SKM-1 treated with dmso at 0.1 percent for 144 hours (cell line): ENCODE results near the gene PRXL2C.
"Not testable (repeated sequence)": the region's sequence is repeated elsewhere in the genome, so short reads cannot be mapped to it uniquely, and the experiment has no call there.

Experiments
- DNase-seq: peaks from one replicate; lab custom pipeline; 2025; ENCODE audit not compliant: unreplicated experiment; lab: John Stamatoyannopoulos, UW

The PRXL2C gene

DNA sequence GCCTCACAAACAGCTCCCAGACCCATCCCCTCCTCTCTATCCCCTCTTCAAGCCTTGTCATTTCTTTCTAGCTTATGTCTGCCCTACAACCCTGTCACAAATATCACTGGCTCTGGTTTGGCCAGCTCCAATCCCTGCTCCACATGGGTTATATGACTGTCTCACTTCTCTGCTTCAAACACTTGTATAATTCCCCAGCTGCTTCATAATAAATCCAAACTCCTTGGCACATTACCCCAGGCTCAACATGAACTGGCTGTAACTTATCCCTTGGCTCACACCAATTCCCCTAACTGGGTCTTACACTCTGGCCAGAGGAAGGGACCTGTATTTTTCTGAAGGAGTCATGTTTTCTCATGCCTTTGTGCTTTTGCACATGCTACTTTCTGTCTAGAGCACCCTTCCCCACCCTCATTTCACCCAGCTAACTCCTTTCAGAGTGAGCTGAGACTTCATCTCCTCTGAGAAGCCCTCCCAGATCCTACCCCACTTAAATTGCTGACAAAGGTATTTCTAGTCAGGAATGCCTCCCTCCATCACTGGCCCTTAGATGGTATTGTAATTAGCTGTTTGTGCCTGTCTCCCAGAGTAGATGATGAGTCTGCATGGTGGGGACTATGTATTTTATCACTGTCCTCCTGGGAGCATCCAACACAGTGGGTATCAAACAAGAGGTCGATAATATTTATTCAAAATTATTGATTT lies 5.3 kb downstream of the PRXL2C start:
- no peak for DNase-seq

DNA sequence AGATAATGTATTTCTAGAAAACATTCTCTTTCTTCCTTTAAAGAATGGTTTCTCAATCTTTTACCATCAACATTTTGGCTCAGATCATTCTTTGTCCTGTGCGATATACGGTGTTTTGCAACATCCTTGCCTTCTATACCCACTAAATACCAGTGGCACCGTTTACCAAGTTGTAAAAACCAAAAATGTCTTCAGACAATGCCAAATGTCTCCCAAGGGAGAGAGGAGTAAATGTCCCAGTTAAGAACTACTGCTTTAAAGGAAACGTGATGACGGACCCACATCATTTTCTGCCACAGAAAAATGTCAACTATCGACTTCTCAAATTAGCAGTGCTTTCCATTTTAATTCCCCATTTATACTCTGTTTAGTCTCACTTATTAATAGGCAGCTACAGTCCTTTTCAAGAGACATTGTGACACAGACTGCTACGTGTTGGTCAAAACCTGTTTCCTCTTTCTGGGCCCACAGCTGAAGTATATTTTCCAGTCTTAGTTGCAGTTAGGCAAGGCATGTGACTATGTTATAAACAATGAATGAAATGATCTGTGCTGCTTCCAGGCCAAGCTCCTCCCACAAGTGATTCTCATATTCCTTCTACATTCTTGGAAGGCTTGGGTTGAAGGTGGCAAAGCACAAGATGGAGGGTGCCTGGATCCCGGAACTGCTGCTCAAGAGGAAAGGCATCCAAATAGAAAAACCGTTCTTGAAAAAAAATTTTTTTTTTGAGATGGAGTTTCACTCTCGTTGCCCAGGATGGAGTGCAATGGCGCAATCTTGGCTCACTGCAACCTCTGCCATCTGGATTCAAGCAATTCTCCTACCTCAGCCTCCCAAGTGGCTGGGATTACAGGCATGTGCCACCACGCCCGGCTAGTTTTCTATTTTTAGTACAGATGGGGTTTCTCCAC lies 8.8 kb downstream of the PRXL2C start:
- DNase-seq = peak; percentile 71

DNA sequence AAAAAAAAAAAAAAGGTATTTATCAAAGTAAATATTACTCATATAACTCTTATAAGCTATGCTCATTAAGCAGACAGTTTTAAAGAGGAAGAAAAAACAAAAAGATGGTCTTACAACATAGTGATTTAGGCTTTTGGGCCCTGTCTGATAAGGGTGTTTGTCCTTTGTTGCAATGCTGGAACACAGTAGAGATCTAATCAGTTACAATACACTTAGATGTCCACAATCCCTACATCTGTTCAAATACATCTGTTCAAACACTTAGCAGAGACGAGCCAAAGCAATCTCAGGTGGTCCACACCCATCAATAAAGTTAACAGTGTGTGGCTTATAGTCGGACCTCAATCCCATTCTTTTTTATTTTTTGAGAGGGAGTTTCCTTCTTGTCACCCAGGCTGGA lies 11.0 kb downstream of the PRXL2C start:
- DNase-seq = no peak

DNA sequence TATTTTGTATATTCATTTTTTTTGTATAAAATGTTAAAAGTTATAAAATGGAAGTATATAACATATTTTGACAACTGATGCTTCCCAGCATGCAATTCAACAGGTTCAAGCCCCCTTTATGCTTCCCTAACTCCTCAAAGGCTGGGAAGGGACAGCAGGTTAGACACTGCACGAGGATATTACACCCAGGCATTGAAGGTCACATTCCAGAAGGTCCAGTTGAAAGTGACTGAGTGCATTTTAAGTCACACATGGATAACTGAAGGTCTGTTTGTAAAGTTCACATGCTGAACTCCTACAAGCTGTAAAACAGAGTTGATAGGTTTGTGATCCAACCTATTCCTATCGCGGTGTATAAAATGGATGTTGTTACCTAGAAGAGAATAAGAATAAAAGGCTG lies 13.6 kb downstream of the PRXL2C start:
- DNase-seq = no peak

DNA sequence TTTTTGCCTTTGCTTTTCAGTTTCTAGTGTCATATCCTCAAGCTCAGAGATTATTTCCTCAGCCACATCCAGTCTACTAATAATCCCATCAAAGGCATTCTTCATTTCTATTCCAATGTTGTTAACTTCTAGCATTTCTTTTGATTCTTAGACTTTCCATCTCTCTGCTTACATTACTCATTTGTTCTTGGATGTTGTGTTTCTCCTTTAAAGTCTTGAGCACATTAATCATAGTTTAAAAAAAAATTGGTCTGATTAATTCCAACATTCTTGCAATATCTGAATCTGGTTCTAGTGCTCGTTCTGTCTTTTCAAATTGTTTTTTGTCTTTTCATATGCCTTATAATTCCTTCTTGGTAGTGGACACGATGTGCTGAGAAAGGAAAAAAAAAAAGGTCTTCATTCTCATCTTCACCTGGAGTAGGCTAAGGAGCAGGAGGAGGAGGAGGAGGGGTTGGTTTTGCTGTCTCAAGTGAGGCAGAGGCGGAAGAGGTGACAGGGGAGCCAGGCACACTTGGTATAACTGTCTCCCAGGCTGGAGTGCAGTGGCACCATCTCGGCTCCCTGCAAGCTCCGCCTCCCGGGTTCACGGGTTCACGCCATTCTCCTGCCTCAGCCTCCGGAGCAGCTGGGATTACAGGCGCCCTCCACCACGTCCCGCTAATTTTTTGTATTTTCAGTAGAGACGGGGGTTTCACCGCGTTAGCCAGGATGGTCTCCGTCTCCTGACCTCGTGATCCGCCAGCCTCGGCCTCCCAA lies 16.3 kb downstream of the PRXL2C start:
- no peak for DNase-seq

DNA sequence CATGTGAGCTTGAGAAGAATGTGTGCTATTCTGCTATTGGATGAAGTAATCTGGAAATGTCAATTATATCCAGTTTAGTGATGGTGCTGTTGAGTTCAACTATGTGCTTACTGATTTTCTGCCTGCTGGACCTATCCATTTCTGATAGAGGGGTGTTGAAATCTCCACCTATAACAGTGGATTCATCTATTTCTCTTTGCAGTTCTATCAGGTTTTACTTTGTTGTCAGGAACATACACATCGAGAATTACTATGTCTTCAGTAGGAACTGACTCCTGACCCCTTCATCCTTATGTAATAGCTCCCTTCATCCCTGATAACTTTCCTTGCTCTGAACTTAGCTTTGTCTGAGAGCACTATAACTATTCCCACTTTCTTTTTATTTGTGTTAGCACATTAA lies 18.7 kb downstream of the PRXL2C start:
- no peak for DNase-seq

DNA sequence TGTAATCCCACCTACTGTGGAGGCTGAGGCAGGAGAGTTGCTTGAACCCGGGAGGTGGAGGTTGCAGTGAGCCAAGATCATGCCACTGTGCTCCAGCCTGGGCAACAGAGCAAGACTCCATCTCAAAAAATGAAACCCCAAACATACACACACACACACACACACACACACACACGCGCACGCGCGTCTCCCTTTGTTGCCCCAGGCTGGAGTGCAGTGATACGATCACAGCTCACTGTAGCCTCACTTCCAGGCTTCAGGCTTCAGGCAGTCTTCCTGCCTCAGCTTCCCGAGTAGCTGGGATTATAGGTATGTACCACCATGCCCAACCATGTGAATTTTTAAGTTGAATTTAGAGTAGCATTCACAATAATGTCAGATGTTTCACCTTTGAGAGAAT lies 21.5 kb downstream of the PRXL2C start:
- not testable (repeated sequence) for DNase-seq

DNA sequence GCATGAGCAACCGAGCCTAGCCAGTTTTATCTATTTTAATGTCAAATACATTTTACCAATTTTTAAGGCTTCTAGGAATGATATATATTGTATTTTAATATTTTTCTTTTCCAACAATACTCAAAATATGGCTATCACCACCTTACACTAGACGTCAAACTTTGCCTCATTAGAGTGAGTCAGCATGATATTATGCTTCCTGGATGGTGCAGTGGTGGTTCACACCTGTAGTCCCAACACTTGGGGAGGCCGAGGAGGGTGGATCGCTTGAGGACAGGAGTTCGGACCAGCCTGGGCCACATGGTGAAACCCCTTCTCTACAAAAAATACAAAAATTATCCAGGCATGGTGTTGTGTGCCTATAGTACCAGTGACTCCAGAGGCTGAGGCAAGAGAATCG lies 28.2 kb downstream of the PRXL2C start:
- DNase-seq = no peak

DNA sequence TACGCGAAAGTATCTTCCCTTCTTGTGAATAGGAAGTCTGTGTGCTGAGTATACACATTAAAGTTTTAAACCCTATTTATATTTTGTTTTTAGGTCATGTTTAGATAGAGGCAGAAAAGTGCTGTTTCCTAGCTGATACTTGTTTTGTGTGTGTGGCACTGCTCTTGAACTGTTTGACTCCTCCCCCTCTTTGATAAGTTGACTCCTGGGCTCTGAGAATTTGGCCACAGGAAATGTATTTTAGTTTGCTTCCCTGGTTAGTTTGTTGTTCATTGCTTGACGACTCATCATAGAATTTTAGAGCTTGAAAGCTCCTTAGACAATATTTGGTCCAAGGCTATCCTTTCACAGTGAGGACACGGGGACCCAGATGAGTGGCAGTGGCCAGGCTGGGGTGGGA lies 33.5 kb downstream of the PRXL2C start:
- DNase-seq = no peak

DNA sequence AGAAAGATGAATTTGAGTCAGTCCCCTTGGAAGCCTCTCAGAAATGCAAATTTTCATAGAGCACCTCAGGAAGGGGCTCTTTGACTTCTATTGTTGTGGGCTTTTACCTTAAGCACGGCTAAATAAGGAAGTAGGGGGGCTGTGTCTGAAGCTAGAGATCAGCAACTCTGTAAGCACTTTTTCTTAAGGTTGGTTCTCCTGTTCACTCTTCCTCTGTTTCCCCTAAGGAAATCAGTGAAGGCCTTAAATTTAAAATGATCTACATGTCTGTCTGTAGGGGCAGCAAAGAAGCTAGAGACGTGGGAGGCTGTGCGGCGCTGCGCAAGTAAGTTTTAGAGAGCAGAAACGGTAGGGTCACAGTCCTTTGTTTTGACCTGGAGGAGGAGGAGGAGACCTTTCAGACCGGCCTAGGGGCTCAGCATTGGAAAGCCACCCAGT lies 34.3 kb downstream of the PRXL2C start:
- DNase-seq = no peak

DNA sequence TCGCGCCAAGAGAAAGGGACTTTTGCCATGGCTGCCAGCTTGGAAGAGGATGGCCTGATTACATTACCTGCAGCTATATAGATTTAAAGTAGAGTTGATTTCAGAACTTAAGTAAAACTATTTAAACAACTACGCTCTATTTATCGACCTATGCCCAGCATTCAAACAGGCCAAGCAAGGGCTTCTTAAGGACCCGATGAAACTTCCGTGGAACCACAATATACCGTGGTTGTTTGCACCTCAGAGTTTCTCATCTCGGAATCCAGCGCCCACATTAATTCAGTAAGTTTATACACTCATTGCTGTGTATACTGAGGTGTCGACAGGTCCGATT lies 35.0 kb downstream of the PRXL2C start:
- DNase-seq = no peak

DNA sequence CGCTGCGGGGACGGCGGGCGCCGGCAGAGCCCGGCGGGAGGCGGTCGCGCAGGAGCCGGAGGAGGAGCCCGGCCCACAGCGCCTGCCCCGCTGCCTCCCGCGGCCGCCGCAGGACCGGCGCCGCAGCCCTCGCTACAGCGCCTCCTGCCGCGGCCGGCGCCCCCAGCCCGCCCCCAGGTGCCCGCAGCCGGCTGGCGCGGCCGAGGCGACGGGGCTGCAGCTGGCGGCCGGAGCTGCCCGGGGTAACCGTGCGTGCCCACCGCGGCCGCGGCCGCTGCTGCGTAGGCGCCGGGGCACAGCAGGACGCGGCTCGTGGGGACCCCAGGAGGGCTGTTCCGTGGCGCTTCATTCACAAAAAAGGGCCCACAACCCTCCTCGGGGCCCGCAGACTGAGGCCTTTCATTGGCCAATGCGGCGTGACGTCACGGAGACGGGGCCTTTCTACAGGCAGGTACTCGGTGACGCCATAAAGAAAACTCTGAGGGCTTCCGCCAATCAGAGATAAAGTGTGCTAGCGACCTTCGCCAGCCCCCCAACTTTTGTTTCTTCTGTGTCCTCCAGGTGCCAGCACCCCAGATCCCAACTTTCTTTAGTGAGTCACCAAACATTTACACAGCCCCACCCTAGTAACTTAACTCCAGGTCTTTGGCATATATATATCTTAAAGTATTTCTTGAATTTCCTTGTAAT lies 35.5 kb downstream of the PRXL2C start, which contains the start of gene CDC14B:
Gene CDC14B (minus strand): TSS at position 353 of the 690 bp plus-strand sequence. CDS start 465 bp downstream, outside the sequence.
- peak; percentile 40 for DNase-seq

DNA sequence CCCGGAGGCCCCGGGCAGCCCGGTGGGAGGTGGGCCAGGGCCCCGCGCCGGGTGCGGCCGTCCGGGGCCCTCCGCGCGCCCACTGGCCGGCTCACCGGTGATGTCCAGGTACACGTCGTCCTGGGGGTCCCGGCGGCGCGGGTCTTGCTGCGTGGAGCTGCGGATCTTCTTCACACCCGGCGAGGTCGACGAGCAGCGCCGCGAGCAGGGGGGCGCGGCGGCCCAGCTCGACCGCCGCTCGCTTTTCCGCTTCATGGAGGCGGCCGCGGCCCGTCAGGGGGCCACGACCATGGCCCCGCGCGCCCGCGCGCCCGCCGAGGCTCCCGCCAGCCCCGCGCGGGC lies 36.0 kb downstream of the PRXL2C start:
- no peak for DNase-seq

DNA sequence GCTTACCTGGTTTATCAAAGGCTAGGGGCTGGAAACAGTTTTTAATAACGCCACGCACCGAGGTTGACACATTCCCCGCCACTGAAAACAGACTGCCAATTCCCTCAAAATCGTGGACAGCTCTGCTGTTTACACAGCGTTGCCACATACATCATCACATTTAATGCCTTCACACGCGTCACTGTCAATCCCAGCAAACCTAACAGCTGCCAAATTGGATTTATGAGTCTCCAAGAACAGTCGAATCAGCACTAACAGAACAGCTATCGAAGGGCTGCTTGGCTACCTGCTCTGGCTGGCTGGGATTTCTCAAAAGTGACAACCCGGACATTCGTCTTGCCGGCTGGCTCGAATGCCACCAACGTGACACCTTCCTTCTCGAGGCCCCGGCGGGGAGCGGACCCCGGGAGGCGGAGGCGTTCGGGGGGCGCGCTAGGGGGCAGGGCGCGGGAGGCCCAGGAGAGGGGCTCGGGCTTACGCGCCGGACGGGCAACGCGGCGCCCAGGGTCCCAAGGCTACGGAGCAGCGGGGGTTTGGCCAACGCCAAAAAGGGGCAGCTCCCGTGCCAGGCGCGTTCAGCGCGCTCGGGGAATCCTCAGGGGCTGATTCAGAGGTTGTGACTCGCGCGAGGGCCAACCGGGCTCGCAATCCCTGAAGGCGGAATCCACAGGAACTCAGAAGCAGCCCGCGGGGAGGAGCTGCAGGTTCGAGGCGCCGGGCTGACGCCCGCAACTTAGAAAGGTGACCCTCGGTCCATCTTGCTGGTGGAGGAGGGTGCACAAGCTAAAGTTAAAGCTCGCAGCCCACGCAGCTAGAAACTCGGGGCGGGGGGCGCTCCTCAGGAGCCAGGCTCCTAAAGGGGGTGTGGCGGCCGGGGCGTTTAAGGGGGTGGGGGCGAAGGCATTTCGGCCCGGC lies 36.7 kb downstream of the PRXL2C start:
- DNase-seq = no peak

DNA sequence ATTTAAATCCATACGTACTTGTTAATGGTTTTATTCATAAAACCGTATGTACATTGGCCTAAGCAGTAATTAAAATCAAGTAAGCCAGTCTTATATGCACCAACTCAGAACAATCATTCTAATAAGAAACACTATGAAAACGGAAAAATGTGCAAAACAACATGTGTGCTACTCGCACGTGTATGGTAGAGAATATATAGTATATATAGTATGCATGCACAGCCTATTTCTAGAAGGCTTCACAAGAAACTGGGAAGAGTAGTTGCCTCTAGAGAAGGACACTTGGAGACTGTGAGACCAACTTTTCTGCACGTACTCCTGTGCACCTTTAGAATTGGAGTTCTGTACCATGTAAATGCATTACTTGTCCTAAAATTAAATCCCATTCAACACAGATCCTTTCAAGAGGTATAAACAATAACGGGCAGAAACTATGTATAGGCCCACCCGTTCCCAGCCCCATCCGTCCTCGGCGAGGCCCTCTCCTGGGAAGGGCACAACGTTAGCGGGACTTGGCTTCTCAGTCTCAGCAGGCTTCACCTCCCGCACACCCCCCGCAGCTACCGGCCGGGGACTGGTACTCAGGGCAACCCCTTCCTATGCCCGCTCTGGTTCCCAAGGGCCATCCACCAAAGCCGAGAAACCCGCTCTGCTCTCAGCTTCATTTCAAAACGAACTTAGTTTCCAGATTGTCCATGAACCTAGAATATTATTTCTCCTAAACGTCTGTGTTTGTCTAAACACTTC lies 37.5 kb downstream of the PRXL2C start:
- no peak for DNase-seq

DNA sequence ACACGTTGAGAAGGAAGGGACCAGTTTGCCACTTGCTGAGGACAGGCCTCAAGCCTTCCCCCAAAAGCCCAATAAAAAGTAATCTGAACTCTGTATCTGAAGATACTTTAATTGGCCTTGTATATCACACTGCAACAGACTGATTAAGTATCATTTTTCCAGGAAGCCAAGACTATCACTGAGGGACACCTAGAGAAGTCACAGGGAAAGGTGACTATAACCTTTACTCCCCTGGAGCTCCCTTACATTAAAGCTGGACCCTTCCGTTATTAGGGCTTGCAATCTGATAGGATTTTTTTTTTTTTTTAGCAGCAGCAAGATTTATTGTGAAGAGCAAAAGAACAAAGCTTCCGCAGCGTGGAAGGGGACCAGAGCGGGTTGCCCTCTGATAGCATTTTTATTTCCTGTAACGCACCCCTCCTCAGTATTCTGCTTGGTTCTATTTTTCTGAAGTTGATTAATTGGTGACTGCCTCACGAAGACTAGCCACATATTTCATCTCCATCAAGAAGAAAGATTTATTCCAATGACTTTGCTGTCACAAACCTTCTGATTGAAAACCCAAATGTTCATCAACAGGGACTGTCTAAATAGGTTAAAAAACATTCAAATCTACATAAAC lies 38.2 kb downstream of the PRXL2C start:
- no peak for DNase-seq

DNA sequence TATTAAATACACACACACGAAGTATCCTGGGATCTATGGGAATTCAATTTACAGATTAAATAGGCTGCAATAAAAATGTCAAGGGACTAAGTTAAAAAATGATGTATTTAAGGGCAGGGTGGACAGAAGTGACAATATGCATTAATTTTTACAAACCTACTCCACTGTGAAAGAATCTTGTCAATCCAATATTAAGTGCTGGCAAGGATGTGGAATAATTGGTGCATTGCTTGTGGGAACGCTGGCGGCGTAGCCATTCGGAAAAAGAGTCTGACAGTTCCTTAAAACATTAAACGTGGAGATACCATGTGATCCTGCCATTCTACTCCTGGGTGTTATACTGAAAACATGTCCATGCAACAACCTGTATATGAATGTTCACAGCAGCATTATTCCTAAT lies 39.7 kb downstream of the PRXL2C start:
- no peak for DNase-seq

DNA sequence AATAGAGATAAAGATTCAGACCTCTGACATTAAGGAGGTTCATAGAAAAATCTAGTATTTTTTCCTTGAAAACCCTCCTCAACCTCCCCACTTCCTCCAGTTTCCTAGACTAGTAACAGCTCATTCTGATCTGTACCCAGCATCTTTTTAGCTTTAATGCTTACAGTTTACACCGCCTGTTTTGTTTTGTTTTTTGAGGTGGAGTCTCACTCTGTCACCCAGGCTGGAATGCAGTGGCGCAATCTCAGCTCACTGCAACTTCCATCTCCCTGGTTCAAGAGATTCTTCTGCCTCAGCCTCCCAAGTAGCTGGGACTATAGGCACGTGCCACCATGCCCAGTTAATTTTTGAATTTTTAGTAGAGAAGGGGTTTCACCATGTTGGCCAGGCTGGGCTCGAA lies 40.5 kb downstream of the PRXL2C start:
- DNase-seq = not testable (repeated sequence)
